Measurements from ENCODE around the gene CST3.

GRCh38 chr20:23663180-23663579 is 25.4 kb upstream of the CST3 start:
- TF ChIP-seq POLR2A (IDR thresholded peaks at IDR 0.05) = no peak
- no peak for TF ChIP-seq EP300 (IDR thresholded peaks at IDR 0.05)
